ENCODE results near the gene SIRPB2.

Gene SIRPB2

GRCh38 chr20:1469925-1470571, 21.2 kb downstream of the SIRPB2 start:
- DNase-seq, result peak; percentile 100

- no peak for DNase-seq
Measured at GRCh38 chr20:1469306-1469905, 21.8 kb downstream of the SIRPB2 start.

GRCh38 chr20:1468117-1468624, 23.0 kb downstream of the SIRPB2 start:
- DNase-seq, result no peak

GRCh38 chr20:1467355-1468116, 23.7 kb downstream of the SIRPB2 start:
- no peak for DNase-seq

- DNase-seq, result no peak
Measured at GRCh38 chr20:1467082-1467354, 24.2 kb downstream of the SIRPB2 start.

- DNase-seq, result peak; percentile 87
Measured at GRCh38 chr20:1466211-1467081, 24.8 kb downstream of the SIRPB2 start, which contains the start of gene NSFL1C. Gene NSFL1C (minus strand): TSS chr20:1466849. CDS start chr20:1466824, 25 bp downstream.

GRCh38 chr20:1465470-1466210, 25.6 kb downstream of the SIRPB2 start:
- DNase-seq, result no peak

GRCh38 chr20:1463971-1464570, 27.1 kb downstream of the SIRPB2 start:
- no peak for DNase-seq

- DNase-seq, result no peak
Measured at GRCh38 chr20:1462834-1463233, 28.4 kb downstream of the SIRPB2 start.

- DNase-seq, result no peak
Measured at GRCh38 chr20:1462001-1462400, 29.2 kb downstream of the SIRPB2 start.

- no peak for DNase-seq
Measured at GRCh38 chr20:1460275-1460674, 30.9 kb downstream of the SIRPB2 start.

- DNase-seq, result no peak
Measured at GRCh38 chr20:1457992-1458391, 33.2 kb downstream of the SIRPB2 start.

- peak; percentile 71 for DNase-seq
Measured at GRCh38 chr20:1456300-1456699, 34.9 kb downstream of the SIRPB2 start.

GRCh38 chr20:1450926-1451491, 40.2 kb downstream of the SIRPB2 start:
- no peak for DNase-seq

GRCh38 chr20:1449370-1449769, 41.9 kb downstream of the SIRPB2 start:
- DNase-seq, result no peak

GRCh38 chr20:1448081-1448620, 43.1 kb downstream of the SIRPB2 start:
- DNase-seq, result no peak

GRCh38 chr20:1446536-1446935, 44.7 kb downstream of the SIRPB2 start:
- DNase-seq, result no peak

- no peak for DNase-seq
Measured at GRCh38 chr20:1443085-1443484, 48.1 kb downstream of the SIRPB2 start.

GRCh38 chr20:1442304-1442703, 48.9 kb downstream of the SIRPB2 start:
- no peak for DNase-seq

GRCh38 chr20:1441133-1441532, 50.1 kb downstream of the SIRPB2 start:
- DNase-seq, result no peak

- no peak for DNase-seq
Measured at GRCh38 chr20:1440024-1440423, 51.2 kb downstream of the SIRPB2 start.

All from kidney glomerular epithelial cell (primary cell).